Stimulated activated naive CD8-positive, alpha-beta T cell treated with anti-CD3 and anti-CD28 coated beads, Interleukin-15, amount 100 ng/mL, for 72 hours (primary cell): ENCODE measurements around the gene SETBP1.
A peak's percentile ranks its signal among the peaks of the same experiment; 100 is the strongest.

Source experiments
- ATAC-seq: fragments of 150-1000 bp; cut with Tn5 transposase; 2 replicates; pipeline ENCODE4 v1.10.0; 2021; ENCODE audit warnings: mild to moderate bottlenecking, moderate library complexity
- DNase-seq, 2 donors: peaks; one replicate each; pipeline ENCODE4 v3.0.0; 2021 to 2022
- H3K27ac Mint-ChIP-seq, 2 donors: one replicate each; pipeline ENCODE4 v1.8.0; 2022; ENCODE audit warnings: mild to moderate bottlenecking in 2 of 2, mixed read lengths in 2 of 2, moderate library complexity in 2 of 2
- H3K27me3 Mint-ChIP-seq: one replicate; pipeline ENCODE4 v1.8.0; 2022; ENCODE audit warnings: mixed read lengths
- H3K4me1 Mint-ChIP-seq: one replicate; pipeline ENCODE4 v1.8.0; 2022; ENCODE audit warnings: mild to moderate bottlenecking, mixed read lengths
- H3K4me3 Mint-ChIP-seq, 2 donors: one replicate each; pipeline ENCODE4 v1.8.0; 2022; ENCODE audit warnings: mild to moderate bottlenecking in 2 of 2, mixed read lengths in 2 of 2, moderate library complexity in 1 of 2
- H3K9me3 Mint-ChIP-seq, 2 donors: one replicate each; pipeline ENCODE4 v1.8.0; 2022; ENCODE audit warnings: mixed read lengths in 2 of 2

The SETBP1 gene

DNA sequence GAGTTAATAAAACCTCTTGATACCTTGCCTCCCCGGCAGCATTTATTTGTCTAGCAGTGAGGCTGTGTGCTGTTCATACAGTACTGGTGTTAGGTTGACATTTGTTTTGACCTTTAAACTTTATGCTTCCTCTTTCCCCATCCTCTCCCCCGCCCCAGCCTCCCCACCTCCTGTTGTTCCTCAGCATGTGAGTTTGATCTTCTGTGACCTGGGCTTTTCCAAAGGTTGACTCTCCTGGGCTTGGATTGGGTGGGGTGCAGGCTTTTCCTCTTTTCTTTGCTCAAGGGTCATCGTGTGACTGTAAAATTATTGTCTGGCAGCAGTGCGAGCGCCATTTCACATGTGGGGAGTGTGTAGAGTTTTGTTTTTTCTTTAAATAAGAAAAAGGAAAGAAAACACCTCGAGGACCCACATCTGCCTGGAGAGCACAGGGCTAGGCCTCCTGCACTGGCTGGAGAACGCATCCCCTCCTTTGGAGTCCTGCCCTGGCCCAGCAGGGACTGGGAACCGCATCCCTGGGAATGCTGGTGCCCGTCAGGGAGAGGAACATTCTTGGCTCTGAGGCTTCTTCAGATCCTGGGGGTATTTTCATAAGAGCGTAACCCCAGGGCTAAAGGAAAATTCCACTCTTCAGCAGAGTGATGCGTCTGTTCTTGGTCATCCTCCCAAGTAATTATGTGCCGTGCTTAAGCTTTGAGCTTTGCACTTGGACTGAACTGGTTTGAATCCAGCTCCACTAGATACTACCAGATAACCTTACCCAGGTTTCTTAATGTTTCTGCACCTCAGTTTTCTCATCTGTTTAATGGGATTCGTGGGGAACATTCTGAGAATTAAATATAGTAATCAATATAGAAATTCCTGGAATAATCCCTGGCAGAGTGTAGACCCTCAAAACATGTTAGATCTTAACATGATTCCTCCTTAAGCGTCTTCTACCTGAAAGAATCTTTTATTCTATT, 91.5 kb downstream of the SETBP1 start:
- Mint-ChIP-seq H3K9me3 (no peaks in the 10 kb centered on the region), H3K27me3 (peaks cover 42% of the 10 kb centered on the region), H3K4me3 (no peak overlapping the region), H3K4me1 (peaks cover 15% of the 10 kb centered on the region), H3K27ac (no peak overlapping the region)
- ATAC-seq = no peak
- no peak for DNase-seq

DNA sequence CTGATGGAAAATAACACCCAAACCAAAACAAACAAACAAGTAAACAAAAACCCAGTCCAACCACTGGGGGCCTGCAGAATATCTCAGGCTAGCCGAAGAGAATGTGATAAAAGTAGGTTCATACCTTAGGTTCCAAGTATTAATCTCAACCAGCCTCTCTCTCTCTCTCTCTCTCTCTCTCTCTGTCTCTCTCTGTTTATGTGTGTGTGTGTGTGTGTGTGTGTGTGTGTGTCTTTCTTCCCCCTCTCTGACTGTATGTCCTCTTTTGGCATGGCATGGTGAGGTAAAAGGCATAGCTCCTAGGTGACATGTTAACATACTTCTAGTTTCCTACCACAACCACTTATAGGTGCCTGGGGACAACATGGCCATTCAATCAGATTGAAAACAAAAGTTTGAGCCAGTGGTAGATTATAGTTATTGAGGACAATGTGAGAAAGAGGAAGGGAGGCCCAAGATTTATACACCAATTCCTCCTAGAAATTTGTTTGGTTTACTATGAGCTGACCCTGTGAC, 93.0 kb downstream of the SETBP1 start:
- Mint-ChIP-seq H3K9me3 (no peaks in the 10 kb centered on the region), H3K27ac (no peak overlapping the region), H3K4me1 (peaks cover 15% of the 10 kb centered on the region), H3K4me3 (no peak overlapping the region), H3K27me3 (peaks cover 43% of the 10 kb centered on the region)
- DNase-seq (no peak), ATAC-seq (no peak)

DNA sequence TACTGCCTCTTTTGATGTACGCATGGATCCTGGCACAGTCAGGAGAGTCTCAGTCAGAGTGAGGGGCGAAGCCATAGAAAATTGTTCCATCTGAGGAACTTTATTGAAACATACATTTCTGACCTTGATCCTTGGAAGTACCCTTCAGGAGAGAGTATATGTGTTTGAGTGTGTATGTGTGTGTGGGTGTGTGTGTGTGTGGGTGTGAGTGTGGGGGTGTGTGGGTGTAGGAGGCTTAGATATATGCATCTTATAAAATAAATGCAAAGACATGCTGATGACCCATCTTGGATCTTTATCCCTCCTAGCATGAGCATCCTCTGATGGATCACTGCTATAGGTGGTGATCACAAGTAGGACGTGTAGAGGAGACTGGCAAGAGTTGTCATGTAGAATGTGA, 93.5 kb downstream of the SETBP1 start:
- ATAC-seq (no peak), DNase-seq (no peak)
- Mint-ChIP-seq H3K4me1 (peaks cover 15% of the 10 kb centered on the region), H3K9me3 (no peaks in the 10 kb centered on the region), H3K27me3 (peaks cover 38% of the 10 kb centered on the region), H3K27ac (no peak overlapping the region), H3K4me3 (no peak overlapping the region)

DNA sequence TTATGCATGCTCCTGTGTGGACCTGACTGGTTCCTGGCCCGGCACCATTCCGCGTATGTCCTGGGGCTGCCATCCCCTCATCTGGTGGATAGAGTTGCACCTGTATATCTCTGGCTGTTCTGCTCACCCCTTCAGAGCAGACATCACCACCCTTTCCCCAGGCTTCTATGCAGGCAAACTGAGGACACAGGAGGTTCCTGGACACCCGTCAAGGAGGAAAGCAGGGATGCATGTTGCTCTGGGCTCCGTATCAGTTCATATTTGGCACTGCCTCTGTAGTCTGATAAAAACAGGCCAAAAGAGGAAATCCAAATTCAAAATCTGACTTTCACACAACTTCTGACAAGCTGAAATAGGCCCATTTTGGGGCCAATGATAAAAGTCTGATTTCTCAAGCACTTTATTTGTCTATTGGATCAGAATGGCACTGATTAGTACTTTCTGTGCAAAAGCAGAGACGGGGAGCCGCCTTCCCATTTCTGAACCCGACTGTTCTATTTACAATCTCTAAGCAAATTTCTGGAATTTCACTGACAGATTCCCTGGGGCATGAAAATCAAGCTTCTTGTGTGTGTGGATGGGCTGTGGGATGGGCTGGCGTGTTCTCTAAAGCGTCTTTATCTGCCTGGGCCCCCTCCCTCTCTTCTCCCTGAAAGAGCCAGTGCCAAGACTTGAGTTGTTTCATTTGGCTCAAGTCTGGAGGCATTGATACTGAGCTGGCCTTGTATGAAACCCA, 96.9 kb downstream of the SETBP1 start:
- H3K27ac Mint-ChIP-seq = no peak overlapping the region
- H3K4me1 Mint-ChIP-seq = no peaks in the 10 kb centered on the region
- no peaks in the 10 kb centered on the region for H3K9me3 Mint-ChIP-seq
- H3K4me3 Mint-ChIP-seq = no peak overlapping the region
- H3K27me3 Mint-ChIP-seq = peaks cover 54% of the 10 kb centered on the region
- ATAC-seq (no peak), DNase-seq (no peak)

- DNase-seq = no peak
- no peak overlapping the region for H3K27ac Mint-ChIP-seq
- H3K9me3 Mint-ChIP-seq = no peaks in the 10 kb centered on the region
- H3K4me1 Mint-ChIP-seq = no peaks in the 10 kb centered on the region
- peaks cover 53% of the 10 kb centered on the region for H3K27me3 Mint-ChIP-seq
- ATAC-seq = no peak
- no peak overlapping the region for H3K4me3 Mint-ChIP-seq
Measured at GRCh38 chr18:44778788-44779187, 98.1 kb downstream of the SETBP1 start.

DNA sequence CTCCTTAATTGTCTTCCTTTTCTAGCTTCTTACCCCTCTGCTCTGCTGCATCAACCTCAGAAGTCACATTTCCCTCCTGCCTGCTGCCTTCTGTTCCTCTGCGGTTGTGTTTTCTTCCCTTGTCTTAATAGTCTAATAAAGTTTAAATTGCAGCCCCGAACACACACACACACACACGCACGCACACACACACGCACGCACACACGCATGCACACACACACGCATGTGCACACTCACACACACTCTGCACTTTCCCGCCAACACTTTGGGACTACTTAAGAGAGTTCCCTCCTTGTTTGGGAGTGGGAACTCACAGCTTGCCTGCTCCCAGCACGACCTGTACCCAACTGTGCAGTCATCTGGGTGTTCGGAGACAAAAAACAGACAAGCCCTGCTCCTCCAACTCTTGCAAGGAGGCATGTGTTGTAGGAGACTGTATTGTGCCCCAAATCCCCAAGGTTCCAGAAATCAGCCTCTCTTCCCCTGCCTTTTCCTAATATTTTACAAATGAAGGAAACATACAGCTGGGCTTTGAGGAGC, 99.1 kb downstream of the SETBP1 start:
- Mint-ChIP-seq H3K27ac (no peak overlapping the region), H3K4me3 (no peak overlapping the region), H3K4me1 (no peaks in the 10 kb centered on the region), H3K27me3 (peaks cover 49% of the 10 kb centered on the region), H3K9me3 (no peaks in the 10 kb centered on the region)
- DNase-seq (no peak), ATAC-seq (no peak)

- Mint-ChIP-seq H3K9me3 (no peaks in the 10 kb centered on the region), H3K4me1 (peaks cover 4% of the 10 kb centered on the region), H3K4me3 (no peak overlapping the region), H3K27me3 (peaks cover 41% of the 10 kb centered on the region), H3K27ac (no peak overlapping the region)
- DNase-seq (no peak), ATAC-seq (no peak)
Measured at GRCh38 chr18:44781886-44782285, 101.2 kb downstream of the SETBP1 start.

DNA sequence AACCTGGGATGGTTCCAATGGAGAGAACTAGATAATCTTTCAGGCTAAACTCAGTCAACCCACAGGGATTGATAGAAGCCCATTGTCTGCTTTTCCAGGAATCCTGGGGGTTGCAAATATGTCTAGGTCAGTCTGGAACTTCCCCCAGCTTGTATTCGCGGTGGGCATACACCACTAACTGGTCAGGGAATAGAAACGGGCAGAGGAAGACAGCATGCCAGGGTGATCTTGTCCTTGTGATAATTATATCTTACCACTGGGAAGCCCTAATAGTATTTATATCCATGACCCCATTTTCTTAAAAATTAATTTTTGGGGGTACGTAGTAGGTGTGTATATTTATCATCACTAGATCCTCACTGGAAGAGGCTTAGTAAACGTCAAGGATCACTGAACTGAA, 101.9 kb downstream of the SETBP1 start:
- H3K4me1 Mint-ChIP-seq = peaks cover 6% of the 10 kb centered on the region
- H3K9me3 Mint-ChIP-seq = no peaks in the 10 kb centered on the region
- ATAC-seq (no peak), DNase-seq (no peak)
- no peak overlapping the region for H3K27ac Mint-ChIP-seq
- H3K27me3 Mint-ChIP-seq = peaks cover 35% of the 10 kb centered on the region
- H3K4me3 Mint-ChIP-seq = no peak overlapping the region

DNA sequence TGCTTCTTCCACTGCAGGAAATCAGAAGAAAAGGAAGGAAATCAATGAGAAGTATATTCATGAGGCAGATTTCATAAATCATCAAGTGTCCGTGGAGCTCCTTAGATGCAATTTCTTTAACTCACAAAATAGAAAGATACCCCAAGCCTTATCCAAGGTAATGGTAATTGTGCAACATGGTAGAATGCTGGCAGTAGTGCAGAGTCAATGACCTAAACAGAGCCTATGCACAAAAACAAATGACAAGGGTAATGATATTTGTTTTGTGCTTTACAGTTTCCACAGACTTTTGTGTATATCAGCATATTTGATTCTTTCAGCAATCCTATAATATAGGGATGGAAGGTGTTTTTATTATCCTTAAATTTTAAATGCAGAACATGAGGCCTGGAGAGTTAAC, 102.7 kb downstream of the SETBP1 start:
- H3K4me3 Mint-ChIP-seq = no peak overlapping the region
- no peak for DNase-seq
- H3K27ac Mint-ChIP-seq = no peak overlapping the region
- no peaks in the 10 kb centered on the region for H3K9me3 Mint-ChIP-seq
- no peak for ATAC-seq
- peaks cover 6% of the 10 kb centered on the region for H3K4me1 Mint-ChIP-seq
- peaks cover 28% of the 10 kb centered on the region for H3K27me3 Mint-ChIP-seq

DNA sequence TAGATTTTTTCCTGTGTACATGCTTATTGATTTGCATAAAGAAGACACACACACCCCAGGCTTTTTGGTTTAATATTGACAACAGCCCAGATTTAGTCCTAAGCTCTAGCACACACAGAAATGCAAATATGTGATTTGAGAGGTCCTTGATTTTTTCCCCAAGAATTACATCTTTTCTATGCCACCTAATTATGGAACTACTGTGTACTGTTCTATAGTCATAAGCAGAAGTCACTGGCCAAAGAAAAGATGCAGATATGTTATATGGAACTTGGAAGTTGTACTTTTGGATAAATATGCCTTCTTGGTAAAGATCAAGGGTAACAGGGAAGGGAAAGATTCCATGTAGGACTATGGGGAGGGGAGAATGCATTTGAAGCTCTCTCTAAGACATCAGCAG, 105.6 kb downstream of the SETBP1 start:
- ATAC-seq (no peak), DNase-seq (no peak)
- Mint-ChIP-seq H3K4me3 (no peak overlapping the region), H3K27ac (no peak overlapping the region), H3K27me3 (peaks cover 20% of the 10 kb centered on the region), H3K9me3 (no peaks in the 10 kb centered on the region), H3K4me1 (peaks cover 6% of the 10 kb centered on the region)

- Mint-ChIP-seq H3K27me3 (peaks cover 20% of the 10 kb centered on the region), H3K27ac (no peak overlapping the region), H3K9me3 (no peaks in the 10 kb centered on the region), H3K4me3 (no peak overlapping the region), H3K4me1 (peaks cover 11% of the 10 kb centered on the region)
- ATAC-seq = no peak
- DNase-seq = no peak
Measured at GRCh38 chr18:44786688-44787087, 106.0 kb downstream of the SETBP1 start.

DNA sequence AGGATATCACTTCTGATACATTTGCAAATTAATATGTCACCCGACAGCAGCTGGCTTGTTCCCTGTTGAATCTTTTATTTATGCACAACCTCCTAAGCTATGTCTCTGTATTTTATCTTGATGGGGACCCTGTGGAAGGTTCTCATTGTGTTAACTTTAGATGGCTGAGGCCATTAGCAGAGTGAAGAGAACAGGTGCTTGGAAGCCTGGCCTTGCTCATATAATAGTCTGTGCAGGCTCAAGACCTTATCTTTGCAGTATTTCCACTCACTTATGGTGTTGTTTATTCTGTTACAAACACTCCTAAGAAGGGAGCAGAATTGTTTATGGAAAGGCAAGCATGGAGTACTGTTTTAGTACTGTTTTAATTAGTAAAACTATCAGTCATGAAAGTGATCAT, 107.6 kb downstream of the SETBP1 start:
- peak overlapping the region in 1 of 2 donors; percentile 28 for H3K27ac Mint-ChIP-seq
- H3K27me3 Mint-ChIP-seq = peaks cover 27% of the 10 kb centered on the region
- peaks cover 11% of the 10 kb centered on the region for H3K4me1 Mint-ChIP-seq
- ATAC-seq (no peak), DNase-seq (no peak)
- no peaks in the 10 kb centered on the region for H3K9me3 Mint-ChIP-seq
- no peak overlapping the region for H3K4me3 Mint-ChIP-seq

GRCh38 chr18:44789710-44790109, 109.0 kb downstream of the SETBP1 start:
- no peak overlapping the region for H3K4me3 Mint-ChIP-seq
- H3K9me3 Mint-ChIP-seq = no peaks in the 10 kb centered on the region
- no peak for ATAC-seq
- no peak overlapping the region for H3K27ac Mint-ChIP-seq
- peaks cover 40% of the 10 kb centered on the region for H3K27me3 Mint-ChIP-seq
- DNase-seq = no peak
- peaks cover 17% of the 10 kb centered on the region for H3K4me1 Mint-ChIP-seq

GRCh38 chr18:44790860-44791259, 110.2 kb downstream of the SETBP1 start:
- no peak for ATAC-seq
- no peak for DNase-seq
- peaks cover 40% of the 10 kb centered on the region for H3K27me3 Mint-ChIP-seq
- H3K9me3 Mint-ChIP-seq = no peaks in the 10 kb centered on the region
- peaks cover 29% of the 10 kb centered on the region for H3K4me1 Mint-ChIP-seq
- H3K4me3 Mint-ChIP-seq = no peak overlapping the region
- no peak overlapping the region for H3K27ac Mint-ChIP-seq

- DNase-seq (no peak), ATAC-seq (no peak)
- no peak overlapping the region for H3K27ac Mint-ChIP-seq
- H3K4me1 Mint-ChIP-seq = peaks cover 29% of the 10 kb centered on the region
- no peak overlapping the region for H3K4me3 Mint-ChIP-seq
- H3K27me3 Mint-ChIP-seq = peaks cover 40% of the 10 kb centered on the region
- H3K9me3 Mint-ChIP-seq = no peaks in the 10 kb centered on the region
Measured at GRCh38 chr18:44791520-44791919, 110.8 kb downstream of the SETBP1 start.
